HUES6 (cell line): ENCODE measurements around the gene TYW1.
"Not testable (repeated sequence)": the region's sequence is repeated elsewhere in the genome, so short reads cannot be mapped to it uniquely, and the experiment has no call there.

Source experiments
- H3K27ac ChIP-seq: 2 replicates; pipeline ENCODE4 v1.7.0; 2013; ENCODE audit warnings: low read depth, mild to moderate bottlenecking, low read length, inconsistent platforms
- H3K27me3 ChIP-seq: 2 replicates; pipeline ENCODE4 v1.6.1; 2013; ENCODE audit warnings: low read length; ENCODE audit not compliant: control insufficient read depth, insufficient read depth
- H3K36me3 ChIP-seq: 2 replicates; pipeline ENCODE4 v1.6.1; 2013; ENCODE audit warnings: low read length; ENCODE audit not compliant: control insufficient read depth, insufficient read depth
- H3K4me1 ChIP-seq: 2 replicates; pipeline ENCODE4 v1.6.1; 2013; ENCODE audit warnings: low read length; ENCODE audit not compliant: control insufficient read depth, insufficient read depth
- H3K4me3 ChIP-seq: 2 replicates; pipeline ENCODE4 v1.5.1; 2013; ENCODE audit warnings: low read depth, low read length
- H3K9ac ChIP-seq: one replicate; pipeline ENCODE4 v1.6.1; 2013; ENCODE audit warnings: mild to moderate bottlenecking, low read length
- H3K9me3 ChIP-seq: 2 replicates; pipeline ENCODE4 v1.6.1; 2013; ENCODE audit warnings: low read depth, low read length; ENCODE audit not compliant: control insufficient read depth, insufficient read depth

Gene TYW1

DNA sequence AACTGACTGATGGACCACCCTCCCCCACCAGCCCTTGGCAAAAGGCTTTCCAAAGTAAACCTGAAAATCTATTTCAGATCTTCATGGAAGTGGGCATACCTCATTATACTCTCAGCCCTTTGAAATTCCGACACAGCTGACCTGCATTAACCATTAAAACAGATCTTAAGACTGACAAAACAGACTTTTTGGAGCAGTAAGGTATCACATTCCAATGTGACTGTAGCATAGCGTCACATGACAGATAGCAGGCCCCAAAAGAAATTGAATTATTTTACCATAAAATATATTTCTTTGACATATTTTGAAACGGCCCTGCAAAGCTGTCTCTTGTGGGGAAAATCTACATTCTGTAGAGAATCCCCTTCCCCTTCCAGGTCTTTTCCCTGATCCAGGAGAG, 269.4 kb downstream of the TYW1 start:
- not testable (repeated sequence) for H3K36me3 ChIP-seq, H3K9ac ChIP-seq, H3K4me3 ChIP-seq, H3K27me3 ChIP-seq, H3K27ac ChIP-seq, H3K9me3 ChIP-seq, H3K4me1 ChIP-seq

DNA sequence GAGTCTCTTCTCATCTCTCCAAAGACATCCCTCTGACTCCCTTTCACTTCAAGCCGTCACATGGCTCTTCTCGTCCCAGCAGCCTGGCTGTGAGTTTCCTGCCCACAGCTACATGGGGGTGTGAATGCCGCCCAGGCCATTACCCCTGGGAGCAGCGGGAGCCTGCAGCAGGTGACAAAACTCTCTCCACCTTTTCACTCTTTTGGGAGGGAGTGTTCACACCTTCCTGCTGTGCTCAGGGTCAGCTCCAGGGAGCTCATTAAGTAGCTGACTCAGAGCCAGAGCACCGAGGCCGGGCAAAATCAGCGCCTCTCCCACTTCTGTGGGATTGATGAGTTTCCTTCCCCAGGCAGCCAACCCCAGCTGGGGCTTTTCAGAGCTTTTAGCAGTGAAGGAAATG, 271.3 kb downstream of the TYW1 start:
- peaks cover 5% of the 10 kb centered on the region; the same call in 1 of the 2 replicates for H3K4me1 ChIP-seq
- no peaks in the 10 kb centered on the region for H3K9me3 ChIP-seq
- H3K36me3 ChIP-seq = no peaks in the 10 kb centered on the region; the same call in 1 of the 2 replicates
- no peak overlapping the region for H3K9ac ChIP-seq
- no peak overlapping the region for H3K27ac ChIP-seq
- H3K4me3 ChIP-seq = no peak overlapping the region
- H3K27me3 ChIP-seq = no peaks in the 10 kb centered on the region

DNA sequence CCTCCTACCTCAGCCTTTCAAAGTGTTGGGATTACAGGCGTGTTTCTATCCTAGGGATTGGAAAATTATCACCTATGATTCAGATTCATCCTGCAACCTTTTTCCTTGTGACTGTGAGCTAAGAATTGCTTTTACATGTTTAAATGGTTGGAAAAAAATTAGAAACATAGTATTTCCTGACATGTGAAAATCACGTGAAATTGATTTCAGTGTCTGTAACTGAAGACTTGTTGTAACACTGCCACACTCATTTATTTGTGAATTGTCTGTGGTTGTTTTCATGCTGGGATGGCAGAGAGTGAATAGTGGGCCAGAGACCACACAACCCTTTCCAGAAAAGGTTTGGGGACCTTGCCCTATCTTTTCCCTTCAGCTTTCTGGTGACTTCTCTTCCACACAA, 273.3 kb downstream of the TYW1 start:
- H3K27me3 ChIP-seq, H3K9me3 ChIP-seq, H3K27ac ChIP-seq, H3K4me1 ChIP-seq, H3K4me3 ChIP-seq, H3K36me3 ChIP-seq, H3K9ac ChIP-seq: not testable (repeated sequence)
